ENCODE data around the gene ADGB.

DNA sequence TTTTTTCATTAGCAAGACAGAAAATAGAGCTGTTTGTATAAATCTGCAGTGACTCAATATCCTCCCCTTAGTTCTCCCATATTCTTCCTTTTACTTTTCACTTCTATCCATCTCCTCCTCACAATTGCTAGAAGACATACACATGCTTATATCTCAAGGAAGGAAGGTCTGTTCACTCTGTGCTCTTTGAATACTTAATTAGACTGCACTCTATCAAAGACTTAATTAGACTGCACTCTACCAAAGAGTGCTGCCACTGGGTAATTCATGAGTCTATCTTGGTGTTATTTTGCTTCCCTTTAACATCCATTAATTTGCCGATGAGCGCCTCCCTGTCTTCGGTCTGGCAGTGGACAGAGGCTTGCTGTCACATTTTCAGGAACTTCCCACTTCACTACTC, 241.9 kb downstream of the ADGB start:
- TF ChIP-seq, protein P1, sequence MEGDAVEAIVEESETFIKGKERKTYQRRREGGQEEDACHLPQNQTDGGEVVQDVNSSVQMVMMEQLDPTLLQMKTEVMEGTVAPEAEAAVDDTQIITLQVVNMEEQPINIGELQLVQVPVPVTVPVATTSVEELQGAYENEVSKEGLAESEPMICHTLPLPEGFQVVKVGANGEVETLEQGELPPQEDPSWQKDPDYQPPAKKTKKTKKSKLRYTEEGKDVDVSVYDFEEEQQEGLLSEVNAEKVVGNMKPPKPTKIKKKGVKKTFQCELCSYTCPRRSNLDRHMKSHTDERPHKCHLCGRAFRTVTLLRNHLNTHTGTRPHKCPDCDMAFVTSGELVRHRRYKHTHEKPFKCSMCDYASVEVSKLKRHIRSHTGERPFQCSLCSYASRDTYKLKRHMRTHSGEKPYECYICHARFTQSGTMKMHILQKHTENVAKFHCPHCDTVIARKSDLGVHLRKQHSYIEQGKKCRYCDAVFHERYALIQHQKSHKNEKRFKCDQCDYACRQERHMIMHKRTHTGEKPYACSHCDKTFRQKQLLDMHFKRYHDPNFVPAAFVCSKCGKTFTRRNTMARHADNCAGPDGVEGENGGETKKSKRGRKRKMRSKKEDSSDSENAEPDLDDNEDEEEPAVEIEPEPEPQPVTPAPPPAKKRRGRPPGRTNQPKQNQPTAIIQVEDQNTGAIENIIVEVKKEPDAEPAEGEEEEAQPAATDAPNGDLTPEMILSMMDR (IDR thresholded peaks at IDR 0.05), result no peak
- no peak for TF ChIP-seq POLR2A (IDR thresholded peaks at IDR 0.05)

All from right lobe of liver (tissue), 4 donors.